Urinary bladder (tissue), 4 donors: ENCODE results near the gene GLCE. TPM values are rescaled to one million over a fixed set of nuclear protein-coding genes. Genes with fewer than 3 reads are reported as not detected.

ENCODE experiments used
- DNase-seq: peaks from one replicate; pipeline ENCODE4 v3.0.0-alpha.2; 2015; ENCODE audit errors: extremely low spot score
- H3K27ac ChIP-seq: one replicate; pipeline ENCODE4 v1.5.1; 2013; ENCODE audit warnings: low read depth, mild to moderate bottlenecking, moderate library complexity
- H3K36me3 ChIP-seq: one replicate; pipeline ENCODE4 v1.6.1; 2013; ENCODE audit warnings: mild to moderate bottlenecking, moderate library complexity; ENCODE audit not compliant: insufficient read depth
- H3K4me1 ChIP-seq: one replicate; pipeline ENCODE4 v1.6.1; 2013; ENCODE audit warnings: mild to moderate bottlenecking, moderate library complexity; ENCODE audit not compliant: insufficient read depth
- H3K4me3 ChIP-seq: one replicate; pipeline ENCODE4 v1.5.1; 2013; ENCODE audit warnings: low read depth, low read length
- WGBS: extraction: QIAGEN DNeasy Blood & Tissue Kit; methylation state at CpG from one replicate; pipeline ENCODE4 v1.1.7; 2013; 5-methylcytosine and 5-hydroxymethylcytosine counted together
- polyA plus RNA-seq: library from polyadenylated mRNA; stranded (reverse); fragments of 200-250 nt; gene quantifications from one replicate; pipeline ENCODE4 v1.2.3, GENCODE V29; 2013
- total RNA-seq: library from RNA; depleted of rRNA; stranded (reverse); fragments of >200 nt; gene quantifications from one replicate; pipeline ENCODE4 v1.2.3, GENCODE V29; 2014
- donor health status: healthy with polysubstance abuse.
- donor health status: healthy.

The GLCE gene
- 44.4 TPM for total RNA-seq
- 9.6 TPM for polyA plus RNA-seq

DNA sequence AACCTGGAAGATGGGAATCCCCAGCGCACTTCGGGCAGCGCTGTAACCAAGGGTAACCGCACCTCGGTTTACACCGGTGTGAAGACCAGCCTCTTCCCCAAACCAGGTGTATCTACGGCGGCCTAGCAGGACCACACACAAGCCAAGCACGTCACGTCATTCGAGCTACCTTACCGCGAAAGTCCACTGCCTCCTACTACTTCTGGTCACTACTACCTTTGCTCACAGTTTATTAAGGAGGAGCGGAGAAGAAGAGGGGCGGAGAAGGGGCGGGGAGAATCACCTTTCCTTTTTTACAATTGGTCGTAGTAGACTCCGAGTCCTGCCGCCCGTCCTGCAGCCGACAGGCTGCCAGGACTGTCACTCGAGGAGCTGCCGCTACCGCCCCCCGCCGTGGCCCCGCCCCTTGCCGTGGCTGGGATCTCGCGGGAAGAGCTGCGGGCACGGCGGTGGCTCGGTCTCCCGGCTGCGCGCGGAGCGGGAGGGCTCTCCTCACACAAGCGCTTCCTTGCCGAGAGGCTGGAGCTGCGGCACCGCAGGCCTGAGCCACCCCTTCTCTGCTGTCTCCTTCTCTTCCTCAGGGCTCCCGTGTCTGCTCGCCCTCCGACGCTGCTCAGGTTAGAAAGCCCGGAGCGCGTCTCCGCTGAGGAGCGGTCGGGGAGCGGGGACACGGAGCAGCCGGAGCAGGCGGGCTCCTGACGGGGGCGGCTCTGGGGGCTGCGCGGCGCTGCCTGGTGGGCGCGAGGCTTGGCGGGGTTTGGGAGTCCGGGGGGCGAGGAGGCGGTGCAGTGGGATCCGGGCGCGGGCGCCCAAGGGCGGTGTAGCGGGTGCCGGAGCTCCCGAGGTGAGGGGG, at the start of gene GLCE:
Gene GLCE (plus strand): TSS at position 495 of the 853 bp plus-strand sequence. CDS start 95,172 bp downstream, outside the sequence.
- peak; percentile 90 for DNase-seq
- WGBS = under 1% methylated on average over 76 of the region's 76 CpGs
- peak within 1 kb of the TSS; percentile 60 for H3K27ac ChIP-seq

DNA sequence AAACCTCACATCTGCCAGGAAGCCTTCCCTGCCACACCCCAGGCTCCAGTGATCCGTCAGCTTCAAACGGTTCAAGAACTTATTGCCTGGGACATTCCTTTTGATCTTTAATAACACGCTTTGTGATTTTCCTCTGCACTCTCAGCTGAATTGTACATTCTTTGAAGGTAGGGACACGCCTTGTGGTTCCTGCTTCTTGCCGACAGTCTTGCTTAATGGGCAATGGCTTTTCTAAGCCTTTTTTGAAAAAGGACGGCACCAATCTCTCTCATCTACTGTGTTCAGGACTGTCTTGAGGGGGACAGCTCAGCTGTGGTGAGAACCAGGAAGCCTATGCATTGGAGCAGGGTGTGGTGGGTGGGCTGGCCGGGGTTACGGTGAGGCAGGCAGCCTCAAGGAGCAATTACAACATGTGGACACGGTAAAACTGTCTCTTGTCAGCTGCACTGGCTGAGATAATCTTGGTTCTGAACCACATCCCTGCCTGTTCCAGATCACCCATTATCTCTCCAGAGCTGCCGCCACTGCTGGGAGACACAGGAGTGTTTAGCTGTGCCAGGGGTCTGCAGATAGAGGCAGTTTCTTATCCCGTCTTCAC, 46.0 kb upstream of the GLCE start:
- no peak overlapping the region for H3K4me3 ChIP-seq
- H3K36me3 ChIP-seq = no peaks in the 10 kb centered on the region
- WGBS = 47% methylated on average over 11 of the region's 11 CpGs
- H3K4me1 ChIP-seq = no peaks in the 10 kb centered on the region
- DNase-seq = no peak
- no peak overlapping the region for H3K27ac ChIP-seq

More for the DNA sequence above, at the start of gene GLCE:
- Histone ChIP-seq H3K4me3 (peak within 1 kb of the TSS; percentile 87), H3K4me1 (no peaks in the 10 kb centered on the region), H3K36me3 (no peaks in the 10 kb centered on the region)

- Histone ChIP-seq H3K27ac (no peak overlapping the region), H3K4me3 (no peak overlapping the region), H3K36me3 (no peaks in the 10 kb centered on the region), H3K4me1 (no peaks in the 10 kb centered on the region)
- DNase-seq = no peak
- WGBS = 63% methylated on average over 7 of the region's 7 CpGs
Measured at GRCh38 chr15:69115031-69115430, 45.4 kb upstream of the GLCE start.

- 61% methylated on average over 4 of the region's 4 CpGs for WGBS
- Histone ChIP-seq H3K4me3 (no peak overlapping the region), H3K4me1 (no peaks in the 10 kb centered on the region), H3K27ac (no peak overlapping the region), H3K36me3 (no peaks in the 10 kb centered on the region)
- no peak for DNase-seq
Measured at GRCh38 chr15:69116391-69116790, 44.0 kb upstream of the GLCE start.

DNA sequence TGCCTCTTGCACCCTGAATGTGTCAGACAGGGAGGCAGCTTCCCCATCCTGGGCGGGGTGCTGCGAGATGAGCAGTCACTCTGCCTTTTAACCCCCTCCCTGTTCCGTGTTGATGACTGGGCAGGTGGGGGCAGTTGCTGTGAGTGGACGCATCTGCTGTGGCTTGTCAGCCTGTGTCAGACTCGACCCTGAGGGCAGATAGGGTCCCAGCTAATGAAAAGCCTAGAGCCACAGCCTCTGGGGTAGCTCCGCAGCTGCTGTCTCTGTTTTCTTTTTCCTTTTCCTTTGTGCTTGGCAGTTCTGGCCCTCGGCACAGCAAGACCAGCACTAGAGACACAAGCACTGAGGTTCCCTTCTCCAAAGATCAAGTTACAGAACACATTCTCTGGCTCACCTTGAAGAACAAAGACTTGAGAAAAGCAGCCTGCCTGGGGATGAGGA, 43.0 kb upstream of the GLCE start:
- no peak for DNase-seq
- 39% methylated on average over 7 of the region's 7 CpGs for WGBS
- H3K4me3 ChIP-seq = no peak overlapping the region
- no peaks in the 10 kb centered on the region for H3K4me1 ChIP-seq
- no peaks in the 10 kb centered on the region for H3K36me3 ChIP-seq
- no peak overlapping the region for H3K27ac ChIP-seq

GRCh38 chr15:69118089-69118488, 42.3 kb upstream of the GLCE start:
- 44% methylated on average over 4 of the region's 4 CpGs for WGBS
- no peak overlapping the region for H3K4me3 ChIP-seq
- no peak for DNase-seq
- H3K36me3 ChIP-seq = no peaks in the 10 kb centered on the region
- H3K4me1 ChIP-seq = no peaks in the 10 kb centered on the region
- no peak overlapping the region for H3K27ac ChIP-seq

DNA sequence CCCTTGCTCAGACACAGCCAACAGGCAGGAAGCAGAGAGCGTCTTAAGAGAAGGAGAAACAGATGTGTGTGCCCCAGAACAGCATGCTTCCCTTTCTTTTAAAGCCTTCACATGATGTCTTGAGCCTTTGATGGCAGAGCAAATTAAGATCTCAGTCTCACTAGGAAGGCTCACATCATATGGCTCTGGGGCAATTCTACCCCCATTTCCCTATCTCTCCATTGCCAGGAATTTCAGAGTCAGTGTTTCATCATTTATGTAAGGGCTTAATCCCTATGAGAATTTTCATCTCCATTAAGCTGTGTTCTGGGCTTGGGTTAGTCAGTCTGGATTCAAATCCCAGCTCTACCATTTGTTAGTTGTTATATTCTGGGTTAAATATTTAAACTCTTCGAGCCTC, 41.4 kb upstream of the GLCE start:
- DNase-seq = no peak
- no peak overlapping the region for H3K27ac ChIP-seq
- no peak overlapping the region for H3K4me3 ChIP-seq
- 65% methylated on average over 2 of the region's 2 CpGs for WGBS
- H3K4me1 ChIP-seq = no peaks in the 10 kb centered on the region
- H3K36me3 ChIP-seq = no peaks in the 10 kb centered on the region

DNA sequence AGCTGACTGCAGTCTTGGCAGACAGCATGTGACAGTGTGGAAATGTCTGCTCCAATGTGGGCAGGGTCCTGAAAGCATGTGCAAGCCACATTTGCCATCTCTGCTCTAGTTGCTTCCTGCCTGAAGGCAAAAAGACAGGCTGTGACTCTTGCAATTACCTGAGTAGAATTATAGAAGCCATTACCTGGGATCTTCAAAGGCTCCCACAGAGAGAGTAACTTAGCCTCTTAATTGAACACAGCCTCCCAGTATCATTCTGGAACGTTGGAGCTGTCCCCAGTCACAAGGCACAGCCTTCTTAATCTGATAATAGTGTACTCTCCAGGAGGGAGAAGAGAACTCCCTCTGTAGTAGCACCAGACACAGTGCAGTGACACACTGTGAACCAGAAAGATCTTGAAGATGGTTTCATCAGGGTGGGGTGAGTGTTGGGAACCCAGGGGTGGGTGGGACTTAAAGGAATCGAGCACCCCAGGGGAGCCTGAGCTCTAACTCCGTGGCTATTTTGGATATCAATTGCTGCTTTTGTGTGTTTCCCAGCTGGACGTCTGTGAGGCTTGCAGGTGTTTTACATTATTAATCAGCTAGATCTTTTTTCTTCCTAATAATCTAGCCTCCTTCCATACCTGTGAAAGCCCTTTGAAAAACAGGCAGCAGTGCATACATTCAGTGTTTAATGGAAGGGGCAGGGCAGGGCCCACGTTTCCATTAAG, 40.6 kb upstream of the GLCE start:
- no peak overlapping the region for H3K27ac ChIP-seq
- no peaks in the 10 kb centered on the region for H3K36me3 ChIP-seq
- DNase-seq = no peak
- H3K4me3 ChIP-seq = no peak overlapping the region
- H3K4me1 ChIP-seq = no peaks in the 10 kb centered on the region
- 44% methylated on average over 5 of the region's 5 CpGs for WGBS

DNA sequence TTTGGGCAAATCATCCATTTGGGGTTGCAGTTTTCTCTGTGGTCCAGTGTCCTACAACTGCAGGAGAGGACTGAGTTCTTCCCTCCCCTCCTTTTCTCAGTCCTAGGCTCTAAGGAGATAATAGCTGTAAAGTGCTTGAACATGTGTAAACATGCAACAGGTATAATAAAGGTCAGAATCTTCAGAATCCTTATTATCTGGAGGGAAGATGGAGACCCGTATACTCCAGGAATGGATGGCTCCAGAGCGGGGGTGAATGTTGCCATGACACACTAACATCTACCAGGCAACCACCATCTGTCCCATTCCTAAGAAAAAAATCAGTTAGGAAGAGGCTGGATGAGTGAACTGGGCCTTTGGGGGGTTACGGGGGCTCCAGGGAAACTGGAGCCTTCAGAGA, 39.7 kb upstream of the GLCE start:
- H3K4me3 ChIP-seq = no peak overlapping the region
- no peaks in the 10 kb centered on the region for H3K36me3 ChIP-seq
- H3K4me1 ChIP-seq = no peaks in the 10 kb centered on the region
- no peak overlapping the region for H3K27ac ChIP-seq
- DNase-seq = no peak
- WGBS = 89% methylated on average over 3 of the region's 3 CpGs

DNA sequence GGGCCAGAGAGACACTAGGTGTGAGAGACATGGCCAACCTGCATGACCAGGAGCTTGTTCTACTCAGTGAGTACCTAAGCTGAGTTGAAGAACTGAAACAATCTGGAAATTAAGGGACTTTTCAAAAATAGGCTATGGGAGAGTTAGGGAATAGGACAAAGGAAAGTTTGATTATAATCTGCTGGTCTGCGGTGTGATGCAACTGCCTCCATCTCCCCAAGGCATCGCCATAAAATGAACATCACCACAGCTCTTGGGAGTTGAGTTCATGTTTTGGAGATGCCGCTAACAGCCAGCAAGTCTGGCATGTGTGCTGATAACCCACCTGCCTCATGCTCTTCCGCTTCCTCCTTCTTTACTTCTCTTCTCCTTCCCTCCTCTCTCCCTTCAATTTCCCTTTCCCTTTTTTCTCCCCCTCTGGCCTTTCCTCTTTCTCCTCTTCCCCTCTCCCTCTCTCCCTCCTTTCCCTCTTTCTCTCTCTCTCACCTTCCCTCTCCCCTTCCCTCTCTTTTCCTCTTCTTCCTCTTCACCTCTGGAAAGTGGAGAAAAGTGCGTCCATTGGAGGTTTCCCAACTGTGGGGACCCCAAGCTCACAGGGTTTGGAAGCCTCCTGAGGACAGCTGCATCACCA, 39.1 kb upstream of the GLCE start:
- H3K4me3 ChIP-seq = no peak overlapping the region
- 92% methylated on average over 5 of the region's 5 CpGs for WGBS
- DNase-seq = no peak

GRCh38 chr15:69125236-69125635, 35.2 kb upstream of the GLCE start:
- Histone ChIP-seq H3K4me3 (no peak overlapping the region), H3K36me3 (no peaks in the 10 kb centered on the region), H3K4me1 (no peaks in the 10 kb centered on the region), H3K27ac (no peak overlapping the region)
- no peak for DNase-seq
- 55% methylated on average over 8 of the region's 8 CpGs for WGBS

More for the DNA sequence above, 39.1 kb upstream of the GLCE start:
- no peaks in the 10 kb centered on the region for H3K4me1 ChIP-seq
- no peaks in the 10 kb centered on the region for H3K36me3 ChIP-seq
- no peak overlapping the region for H3K27ac ChIP-seq

- no peak for DNase-seq
- H3K4me3 ChIP-seq = no peak overlapping the region
- 63% methylated on average over 3 of the region's 3 CpGs for WGBS
- H3K36me3 ChIP-seq = no peaks in the 10 kb centered on the region
- no peak overlapping the region for H3K27ac ChIP-seq
- no peaks in the 10 kb centered on the region for H3K4me1 ChIP-seq
Measured at GRCh38 chr15:69126054-69126469, 34.4 kb upstream of the GLCE start.

GRCh38 chr15:69127306-69127705, 33.1 kb upstream of the GLCE start:
- no peak for DNase-seq
- WGBS = 97% methylated on average over 1 of the region's 1 CpG
- no peak overlapping the region for H3K27ac ChIP-seq

More at GRCh38 chr15:69127306-69127705, 33.1 kb upstream of the GLCE start:
- no peaks in the 10 kb centered on the region for H3K36me3 ChIP-seq
- H3K4me1 ChIP-seq = no peaks in the 10 kb centered on the region
- no peak overlapping the region for H3K4me3 ChIP-seq
